Testis (tissue), 2 donors: Measurements from ENCODE around the gene ACVRL1.

Source experiments
- CTCF ChIP-seq, 3 experiments: fragments of 450-650 bp in 2 of 3; fragments of 200-600 bp in 1 of 3; sonication (generic) in 1 of 3; IDR thresholded peaks; one replicate each; pipeline ENCODE4 v1.5.1; 2016 to 2019; ENCODE audit warnings: antibody characterized with exemption in 3 of 3, mild to moderate bottlenecking in 2 of 3, moderate library complexity in 1 of 3
- POLR2A ChIP-seq: fragments of 450-650 bp; IDR thresholded peaks from one replicate; pipeline ENCODE4 v1.6.1; 2017; ENCODE audit warnings: antibody characterized with exemption, mild to moderate bottlenecking, moderate library complexity

DNA sequence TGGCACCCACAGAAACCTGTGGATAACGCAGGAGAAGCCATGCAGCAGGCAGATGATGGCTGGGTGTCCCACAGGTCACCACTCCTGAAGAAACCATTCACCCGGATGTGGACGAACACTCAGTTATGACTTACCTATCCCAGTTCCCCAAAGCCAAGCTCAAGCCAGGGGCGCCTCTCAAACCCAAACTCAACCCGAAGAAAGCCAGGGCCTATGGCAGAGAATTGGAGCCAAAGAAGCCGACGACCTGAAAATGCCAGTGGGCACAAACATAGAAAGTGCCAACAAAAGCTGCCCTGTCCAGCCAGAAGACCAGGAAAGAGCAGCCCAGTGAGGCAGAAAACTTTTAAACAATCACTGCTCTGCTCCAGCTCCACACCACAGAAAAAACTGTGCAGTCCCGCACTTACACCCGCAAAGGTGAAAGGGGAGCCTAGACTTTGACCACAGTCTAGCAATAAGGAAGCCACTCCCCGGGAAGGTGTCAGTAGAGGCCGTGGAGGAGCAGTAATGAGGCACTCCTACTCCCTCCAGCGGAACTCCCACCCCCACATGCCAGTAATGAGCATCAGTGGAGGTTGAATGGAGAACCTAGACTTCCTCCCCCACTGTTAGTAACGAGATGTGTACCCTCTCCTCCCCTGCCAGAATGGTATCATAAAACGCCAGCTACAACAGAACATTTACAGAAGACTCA, 6.0 kb upstream of the ACVRL1 start:
- TF ChIP-seq CTCF (IDR thresholded peaks at IDR 0.05), result no peak
- no peak for TF ChIP-seq POLR2A
